H1 (cell line): ENCODE data around the gene CACNA2D1. TPM values are rescaled to one million over a fixed set of nuclear protein-coding genes. Genes with fewer than 3 reads are reported as not detected.

Experiments used
- BCL11A ChIP-seq, 2 experiments: IDR thresholded peaks; one replicate each; pipeline ENCODE4 v1.6.1; 2011; ENCODE audit warnings: low read depth in 2 of 2, low read length in 2 of 2, mild to moderate bottlenecking in 2 of 2
- CBX8 ChIP-seq: fragments of 300-800, 300-1000 bp; sonication (generic); IDR thresholded peaks from 2 replicates; pipeline ENCODE4 v1.7.1; 2016; ENCODE audit warnings: low read depth, low read length, borderline replicate concordance
- CHD2 ChIP-seq: IDR thresholded peaks from 2 replicates; pipeline ENCODE4 v1.6.1; 2012; ENCODE audit warnings: low read length, improper control_type of control experiment
- CHD7 ChIP-seq: fragments of 300-600 bp; sonication (generic); IDR thresholded peaks from 2 replicates; pipeline ENCODE4 v1.7.1; 2012; ENCODE audit warnings: low read length, moderate library complexity, mild to moderate bottlenecking, inconsistent platforms; ENCODE audit not compliant: insufficient replicate concordance
- CREB1 ChIP-seq: IDR thresholded peaks from 2 replicates; pipeline ENCODE4 v1.6.1; 2012; ENCODE audit warnings: inconsistent platforms
- EP300 ChIP-seq, 2 experiments: IDR thresholded peaks; 1 replicate in 1 of 2; 2 replicates in 1 of 2; pipeline ENCODE4 v1.6.1; 2011 to 2012; ENCODE audit warnings: low read depth in 2 of 2, low read length in 2 of 2, mild to moderate bottlenecking in 2 of 2, borderline replicate concordance in 1 of 2, inconsistent platforms in 1 of 2, moderate library complexity in 1 of 2
- EZH2 ChIP-seq: fragments of 200-600 bp; sonication (generic); IDR thresholded peaks from 2 replicates; pipeline ENCODE4 v1.7.1; 2012; ENCODE audit warnings: low read depth, mild to moderate bottlenecking, moderate library complexity, low read length, inconsistent platforms; ENCODE audit not compliant: severe bottlenecking
- JUND ChIP-seq: IDR thresholded peaks from 2 replicates; pipeline ENCODE4 v1.6.1; 2011; ENCODE audit warnings: mild to moderate bottlenecking, improper control_type of control experiment, low read length
- POLR2AphosphoS5 ChIP-seq: IDR thresholded peaks from 2 replicates; pipeline ENCODE4 v1.6.1; 2011; ENCODE audit warnings: low read depth, low read length
- TAF7 ChIP-seq: optimal IDR thresholded peaks from 2 replicates; pipeline ENCODE3; 2011; ENCODE audit warnings: low read depth, mild to moderate bottlenecking, inconsistent platforms, low read length, moderate library complexity, borderline replicate concordance
- polyA plus RNA-seq, 7 experiments: library from polyadenylated mRNA; depleted of rRNA in 3 of 7; stranded (reverse) in 5 of 7; unstranded in 2 of 7; fragments of >200 nt in 5 of 7; fragments of 200-250 nt in 2 of 7; gene quantifications; 1 replicate in 5 of 7; 2 replicates in 1 of 7; 4 replicates in 1 of 7; pipeline versions ENCODE4 v1.2.1 to v1.2.3, GENCODE V29; 2011 to 2013; ENCODE audit warnings: missing spikeins in 2 of 7, mixed read lengths in 2 of 7
- total RNA-seq: library from RNA; stranded (reverse); fragmentation: NEBNext Ultra II Directional; extraction: Animal tissue kit (Norgen Biotek cat#: 25700); gene quantifications from 2 replicates; pipeline ENCODE4 v1.2.1, GENCODE V29; 2021
- TF ChIP-seq, protein P1 (sequence below): IDR thresholded peaks from 2 replicates; pipeline ENCODE4 v1.6.1; 2012; ENCODE audit warnings: inconsistent platforms

Gene CACNA2D1
- total and polyA plus RNA-seq, 2 of the 8 experiments (the other 6 are each of a cell fraction or from before 2014, with no cell fraction given), result 4.3 to 27.3 TPM

DNA sequence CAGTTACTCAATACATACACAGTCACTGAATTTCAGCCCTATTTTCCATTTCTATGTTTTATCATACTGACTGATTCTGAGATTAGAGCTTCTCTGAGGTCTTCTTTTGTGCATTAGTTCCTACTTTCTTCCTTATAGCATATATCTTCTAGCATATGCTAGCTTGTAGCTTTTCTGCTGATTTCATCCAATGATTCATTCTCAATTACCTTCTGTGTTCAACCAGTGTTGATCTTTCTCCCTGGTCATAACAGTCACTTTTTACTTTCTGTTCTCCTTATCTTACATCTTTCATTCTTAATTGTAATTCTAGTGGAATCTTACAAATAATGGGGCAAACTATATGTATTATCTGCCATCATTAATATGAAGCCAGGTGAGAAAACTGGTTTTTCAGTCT, 514.2 kb downstream of the CACNA2D1 start (continued):
- TF ChIP-seq CHD7 (no peak), TAF7 (no peak), POLR2AphosphoS5 (no peak), JUND (no peak), CBX8 (no peak), BCL11A (IDR thresholded peaks at IDR 0.05; ENCODE audit: low read depth in 2 of 2, low read length in 2 of 2) (no peak), CREB1 (no peak), EP300 (IDR thresholded peaks at IDR 0.05; ENCODE audit: borderline replicate concordance in 1 of 2, low read depth in 2 of 2, low read length in 2 of 2) (no peak), EZH2 (no peak), CHD2 (no peak)
- TF ChIP-seq, protein P1, sequence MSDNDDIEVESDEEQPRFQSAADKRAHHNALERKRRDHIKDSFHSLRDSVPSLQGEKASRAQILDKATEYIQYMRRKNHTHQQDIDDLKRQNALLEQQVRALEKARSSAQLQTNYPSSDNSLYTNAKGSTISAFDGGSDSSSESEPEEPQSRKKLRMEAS, result no peak
